GM19372 (cell line): Measurements from ENCODE around the gene RCAN2.
A peak's percentile ranks its signal among the peaks of the same experiment; 100 is the strongest.

Experiments
- ATAC-seq: cut with Tn5 transposase; IDR thresholded peaks from one replicate; pipeline ENCODE4 v1.9.1; 2021; ENCODE audit warnings: mild to moderate bottlenecking, low read depth, moderate library complexity; ENCODE audit not compliant: unreplicated experiment

Gene RCAN2

DNA sequence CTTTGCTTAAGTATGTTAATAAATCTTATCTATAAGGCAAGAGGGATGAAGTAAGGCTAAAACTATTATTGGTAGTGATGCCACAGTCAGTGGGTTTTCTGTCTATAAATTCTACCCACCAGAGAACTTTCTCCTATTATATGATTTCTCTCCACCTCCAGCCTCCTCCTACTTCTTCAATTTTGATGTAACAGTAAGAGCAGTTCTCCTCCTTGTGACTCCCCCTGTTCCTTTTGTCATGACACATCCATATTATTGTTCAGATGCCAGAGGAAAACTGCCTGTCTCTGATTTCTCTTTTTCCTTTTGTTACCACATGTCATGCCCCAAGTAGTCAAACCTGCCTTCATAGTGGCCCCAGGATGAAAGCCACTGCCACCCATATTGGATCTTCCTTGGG lies 9.1 kb upstream of the RCAN2 start:
- ATAC-seq, result no peak

- ATAC-seq, result peak; percentile 27
These were observed 639 bp upstream of the RCAN2 start for GRCh38 chr6:46491628-46492547.

GRCh38 chr6:46490425-46491200 lies 636 bp downstream of the RCAN2 start:
- ATAC-seq, result peak; percentile 5

- no peak for ATAC-seq
These were observed 5.1 kb downstream of the RCAN2 start for GRCh38 chr6:46486181-46486580.

GRCh38 chr6:46484081-46484820 lies 7.0 kb downstream of the RCAN2 start:
- no peak for ATAC-seq

DNA sequence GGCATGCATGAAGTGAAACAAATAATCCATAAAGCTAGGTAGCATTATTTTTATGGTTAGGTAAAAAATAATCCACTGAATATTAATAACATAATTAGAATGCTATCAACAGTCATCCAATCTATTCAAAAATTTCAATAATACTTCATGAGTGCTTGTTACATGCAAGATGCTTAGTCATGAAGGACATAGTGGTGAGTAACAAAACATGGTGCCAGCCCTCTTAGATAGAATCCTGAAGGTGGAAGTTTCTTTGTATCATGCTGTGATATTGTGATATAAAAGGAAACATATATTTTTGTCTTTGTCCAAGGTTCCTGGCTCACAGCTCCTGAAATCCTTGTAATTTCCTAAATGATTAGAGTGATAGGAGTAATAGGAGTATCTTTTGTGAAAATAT lies 14.9 kb downstream of the RCAN2 start:
- ATAC-seq, result no peak

GRCh38 chr6:46473881-46474280 lies 17.4 kb downstream of the RCAN2 start:
- no peak for ATAC-seq

- ATAC-seq, result no peak
These were observed 19.0 kb downstream of the RCAN2 start for GRCh38 chr6:46472243-46472642.

GRCh38 chr6:46469021-46469420 lies 22.2 kb downstream of the RCAN2 start:
- ATAC-seq, result no peak

GRCh38 chr6:46468403-46469010 lies 22.7 kb downstream of the RCAN2 start:
- no peak for ATAC-seq

DNA sequence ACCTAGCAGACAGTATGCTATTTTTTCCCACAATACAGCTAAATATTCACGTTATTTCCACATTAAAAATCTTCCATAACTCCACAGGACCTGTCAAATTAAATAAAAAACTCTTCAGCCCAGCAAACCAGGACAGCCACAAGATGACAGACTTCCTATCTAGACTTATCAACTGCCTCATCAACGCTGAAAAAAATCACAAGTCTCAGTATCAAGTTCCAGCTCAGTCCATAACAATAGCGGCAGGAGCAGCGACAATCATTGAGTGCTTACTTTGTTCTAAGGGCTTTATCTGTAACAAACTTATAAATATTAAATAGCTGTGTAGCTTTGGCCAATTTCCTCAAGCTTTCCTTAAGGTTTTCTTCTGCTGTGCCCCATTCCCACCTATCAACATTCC lies 24.7 kb downstream of the RCAN2 start:
- ATAC-seq, result no peak

GRCh38 chr6:46465294-46466165 lies 25.7 kb downstream of the RCAN2 start:
- no peak for ATAC-seq

DNA sequence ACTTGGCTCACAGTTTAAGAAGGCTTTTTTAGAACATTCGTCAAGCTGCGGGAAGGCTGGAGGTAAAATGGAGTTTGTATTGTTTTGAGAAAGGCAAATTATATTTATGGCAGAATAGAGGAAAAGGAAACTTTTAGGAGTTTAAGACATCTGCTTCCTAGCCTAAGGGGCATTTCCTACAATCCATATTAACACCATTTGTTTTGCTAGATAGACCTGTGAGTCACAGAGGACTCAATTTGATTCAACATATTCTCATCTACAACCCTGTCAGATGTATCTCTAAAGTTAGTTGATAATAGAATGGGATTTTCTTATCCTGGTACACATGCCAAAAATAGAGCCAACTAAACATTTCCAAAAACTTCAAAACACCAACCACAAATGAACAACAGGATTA lies 35.0 kb downstream of the RCAN2 start:
- ATAC-seq, result no peak

DNA sequence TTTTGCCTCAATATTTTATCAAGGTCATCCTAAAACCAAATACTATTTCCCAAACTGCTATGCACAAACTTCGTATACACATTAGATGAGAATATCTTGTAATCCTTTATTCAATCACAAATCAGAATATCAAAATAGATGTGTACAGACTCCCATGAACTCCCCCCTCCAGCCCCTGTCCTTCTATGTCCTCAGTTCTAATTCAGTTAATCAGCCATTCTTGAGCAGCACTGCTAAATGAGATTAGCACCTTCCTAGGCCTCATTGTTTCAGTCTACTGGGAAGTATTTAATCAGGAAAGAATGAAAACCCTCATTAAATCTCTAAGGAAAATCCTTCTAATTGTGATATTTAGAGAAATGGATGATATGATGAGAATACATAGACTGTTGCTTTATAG lies 36.6 kb downstream of the RCAN2 start:
- no peak for ATAC-seq

DNA sequence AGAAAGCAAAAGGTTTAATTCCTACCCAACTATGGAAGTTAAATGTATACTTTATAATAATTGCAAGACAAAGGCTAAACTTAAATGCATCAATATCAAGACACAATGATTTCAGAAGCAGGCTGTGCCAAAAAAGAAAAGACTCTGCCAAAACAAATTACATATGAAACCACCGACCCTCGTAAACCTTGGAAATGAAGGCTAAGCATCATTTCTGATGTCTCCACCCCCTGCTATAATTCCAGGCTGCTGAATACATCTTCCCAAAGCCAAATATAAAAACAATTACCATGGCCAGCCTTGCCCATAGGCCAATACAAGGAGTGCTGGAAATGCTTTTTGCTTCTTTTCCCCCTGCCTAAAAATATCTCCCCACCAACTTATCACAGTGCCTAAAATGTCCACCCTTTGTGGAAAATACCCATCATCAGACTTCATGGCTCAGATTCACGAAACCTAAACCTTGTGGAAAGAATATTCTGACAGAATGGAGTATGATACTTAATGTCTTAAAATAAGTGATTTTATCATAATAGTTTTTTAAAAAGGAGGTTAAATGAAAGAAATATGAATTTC lies 37.4 kb downstream of the RCAN2 start:
- no peak for ATAC-seq

- ATAC-seq, result no peak
These were observed 38.0 kb downstream of the RCAN2 start for GRCh38 chr6:46453216-46453615.

DNA sequence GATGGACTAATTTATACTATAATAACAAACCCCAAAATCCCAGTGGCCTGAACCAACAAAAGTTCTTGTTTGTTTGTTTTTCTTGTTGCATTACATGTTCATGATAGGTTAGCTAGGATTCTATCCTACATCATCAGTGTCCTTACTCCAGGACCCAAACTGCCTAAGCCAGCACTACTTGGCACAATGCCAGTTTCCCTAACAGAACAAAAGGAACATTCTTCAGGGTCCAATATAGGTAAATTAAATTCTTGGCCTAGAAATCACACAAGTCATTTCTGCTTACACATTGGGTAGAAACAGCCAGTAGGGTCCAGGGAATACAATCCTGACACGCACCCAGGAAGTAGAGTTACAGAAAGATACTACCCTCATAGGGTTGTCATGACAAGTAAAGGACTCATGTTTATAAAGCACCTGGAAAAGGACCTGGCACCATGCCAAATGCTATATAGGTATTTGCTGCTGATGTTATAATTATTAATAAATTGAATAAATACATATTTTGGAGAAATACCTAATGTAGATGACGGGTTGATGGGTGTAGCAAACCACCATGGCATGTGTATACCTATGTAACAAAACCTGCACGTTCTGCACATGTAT lies 38.8 kb downstream of the RCAN2 start:
- ATAC-seq, result no peak

- no peak for ATAC-seq
These were observed 39.9 kb downstream of the RCAN2 start for GRCh38 chr6:46451343-46451742.
